ENCODE results near the gene CD22.

GRCh38 chr19:35383536-35383935 lies 54.5 kb downstream of the CD22 start:
- TF ChIP-seq CTCF (IDR thresholded peaks at IDR 0.05) (no peak), POLR2A (IDR thresholded peaks at IDR 0.05) (no peak)

All from prostate gland (tissue), 2 donors.